ENCODE results near the gene CAB39.

CAB39 gene

DNA sequence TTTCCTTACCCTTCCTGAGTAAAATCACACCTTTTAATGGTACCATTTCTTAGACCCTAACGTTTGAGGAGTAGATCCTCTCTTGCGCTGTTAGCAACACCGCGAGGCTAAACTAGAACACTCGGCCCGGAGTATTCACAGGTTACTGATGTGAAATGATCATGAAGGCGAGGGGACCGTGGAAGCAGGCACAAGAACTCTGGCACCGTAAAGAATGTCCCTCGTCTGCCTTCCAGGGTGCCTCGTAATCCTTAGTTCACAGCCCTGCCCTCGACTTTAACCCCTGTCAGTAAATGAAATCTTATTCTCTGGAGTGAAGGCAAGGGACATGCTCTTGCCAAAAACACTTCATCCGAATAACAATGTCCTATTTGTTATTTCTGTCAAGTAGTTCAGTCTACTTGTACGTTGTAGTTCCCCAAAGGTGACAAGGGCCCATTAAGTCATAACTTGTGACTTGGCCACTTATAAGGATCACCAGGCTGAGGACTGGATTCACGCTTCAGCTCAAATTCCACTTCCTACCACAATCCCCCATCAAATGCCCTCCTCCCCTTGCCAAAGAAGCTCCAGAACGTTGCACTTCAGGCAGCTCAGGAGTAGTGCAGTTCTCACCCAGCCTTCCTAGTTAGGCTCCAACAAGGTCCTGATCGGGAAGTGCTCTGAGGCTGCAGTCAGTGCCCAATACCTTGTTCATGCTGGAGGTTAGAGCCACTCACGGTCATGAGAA is 108.8 kb downstream of the CAB39 start:
- no peak for DNase-seq (ENCODE audit: low spot score)

DNA sequence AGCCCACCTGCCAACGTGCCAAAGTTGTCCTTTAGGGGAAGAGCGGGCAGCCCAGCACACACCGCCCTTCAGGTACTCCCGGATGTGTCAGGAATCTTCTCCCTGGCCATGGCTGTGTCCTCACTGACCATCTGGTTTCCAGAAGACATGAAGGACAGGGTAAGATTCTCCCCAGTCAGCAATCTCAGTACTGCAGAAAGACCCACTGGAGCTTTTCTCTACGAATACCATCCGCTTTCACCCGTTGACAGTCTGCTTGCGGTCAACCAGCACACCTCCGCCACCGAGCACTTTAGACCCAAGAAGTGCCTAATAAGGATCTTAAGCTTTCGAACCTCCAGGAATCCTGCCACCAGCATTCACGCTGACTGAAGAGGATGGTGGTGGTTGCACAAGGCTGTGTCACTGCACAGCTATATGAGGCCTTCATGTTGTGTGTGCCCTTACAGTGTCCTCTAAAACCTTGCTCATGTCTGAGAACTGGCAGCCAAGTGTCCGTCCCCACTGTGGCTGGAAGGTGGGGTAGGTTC is 109.4 kb downstream of the CAB39 start:
- no peak for DNase-seq (ENCODE audit: low spot score)

DNA sequence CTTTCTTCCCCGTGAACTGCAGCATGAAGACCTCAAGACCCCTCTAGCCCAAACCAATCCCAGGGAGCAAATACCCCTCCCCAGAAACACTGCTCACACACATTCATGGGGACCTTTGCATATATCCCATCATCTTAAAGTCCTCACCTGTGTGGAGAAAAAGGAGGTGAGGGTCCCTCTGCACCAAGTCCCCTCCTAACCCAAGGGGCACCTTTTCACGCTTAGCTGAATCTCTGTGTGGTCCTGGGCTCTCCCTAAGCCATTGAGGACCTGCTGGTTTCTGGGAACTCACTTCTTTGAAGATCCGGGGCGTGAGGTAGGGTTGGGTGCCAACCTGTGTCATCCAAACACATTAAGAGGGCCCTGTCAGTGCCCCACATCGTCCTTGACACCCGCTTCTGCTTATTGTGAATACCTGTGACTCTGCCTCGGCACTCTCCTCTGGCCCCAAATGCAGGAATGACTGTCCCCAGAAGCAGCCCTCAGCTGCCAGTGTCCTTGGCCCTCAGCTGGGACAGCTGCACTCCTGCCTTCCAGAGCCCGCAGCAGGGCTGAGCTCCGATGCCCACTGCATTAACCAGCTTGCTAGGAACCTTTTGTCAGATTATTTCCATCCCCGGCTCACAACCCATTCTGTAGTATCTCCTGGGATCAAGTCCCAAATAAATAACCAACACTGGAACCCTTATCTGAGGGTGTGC is 110.8 kb downstream of the CAB39 start:
- no peak for DNase-seq (ENCODE audit: low spot score)

DNA sequence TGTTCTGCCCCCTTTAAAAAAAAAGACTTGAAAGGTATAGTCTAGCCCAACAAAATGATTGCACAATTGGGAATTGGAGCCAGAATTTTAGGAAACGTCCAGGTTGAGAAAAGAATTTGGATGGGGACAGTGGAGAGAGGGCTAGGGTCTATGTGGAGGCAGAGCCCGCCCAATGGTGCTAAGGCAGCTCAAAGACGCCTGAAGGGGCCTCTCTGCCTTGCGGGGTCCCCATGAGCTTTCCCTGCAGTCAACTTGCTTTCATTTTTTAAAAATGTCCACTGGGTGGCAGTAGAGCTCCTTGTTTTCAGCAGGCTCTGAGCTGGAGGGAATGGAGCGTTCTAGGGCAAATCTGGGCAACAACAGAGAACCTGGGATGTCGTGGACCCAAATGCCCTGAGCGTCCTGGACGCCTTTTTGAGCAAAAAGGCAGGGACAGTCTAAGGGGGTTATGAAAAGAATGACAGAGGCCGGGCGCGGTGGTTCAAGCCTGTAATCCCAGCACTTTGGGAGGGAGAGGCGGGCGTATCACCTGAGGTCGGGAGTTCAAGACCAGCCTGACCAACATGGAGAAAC is 111.8 kb downstream of the CAB39 start:
- DNase-seq (ENCODE audit: low spot score): peak; percentile 76

DNA sequence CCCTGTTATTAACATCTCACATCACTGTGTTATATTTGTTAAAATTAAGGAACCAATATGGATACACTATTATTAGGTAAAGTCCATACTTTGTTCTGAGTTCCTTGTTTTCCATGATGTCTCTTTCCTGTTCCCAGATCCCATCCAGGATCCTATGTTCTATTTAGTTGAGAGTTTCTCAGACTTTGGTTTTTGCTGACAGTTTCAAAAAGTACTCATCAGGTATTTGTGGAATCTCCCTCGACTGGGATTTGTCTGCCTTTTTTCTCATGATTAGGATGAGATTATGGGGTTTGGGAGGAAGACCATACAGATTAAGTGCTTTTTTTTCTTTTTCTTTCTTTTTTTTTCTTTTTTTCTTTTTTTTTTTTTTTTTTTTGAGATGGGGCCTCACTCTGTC is 112.7 kb downstream of the CAB39 start:
- no peak for DNase-seq (ENCODE audit: low spot score)

DNA sequence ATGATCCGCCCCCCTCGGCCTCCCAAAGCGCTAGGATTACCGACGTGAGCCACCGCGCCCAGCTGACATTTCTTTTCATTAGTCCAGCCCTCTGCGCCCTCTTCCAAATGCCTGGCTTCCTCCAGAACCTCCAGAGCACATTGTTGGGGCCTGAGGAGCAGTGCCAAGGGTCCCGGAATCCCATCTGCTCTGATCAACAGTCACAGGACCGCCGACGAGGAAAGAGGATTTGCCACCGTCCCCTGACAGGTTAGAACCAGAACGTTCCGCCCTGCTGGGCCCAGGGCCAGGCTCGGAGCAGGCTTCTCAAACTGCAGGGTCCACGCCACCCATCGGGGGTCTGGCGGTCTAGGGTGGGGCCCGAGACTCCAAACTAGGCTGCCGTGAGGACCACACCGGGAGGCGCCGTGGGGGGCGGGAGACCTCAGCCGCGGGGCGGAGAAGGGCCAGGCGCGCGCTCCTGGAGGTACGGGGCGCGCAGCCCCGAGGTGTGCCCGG is 115.2 kb downstream of the CAB39 start:
- no peak for DNase-seq (ENCODE audit: low spot score)

DNA sequence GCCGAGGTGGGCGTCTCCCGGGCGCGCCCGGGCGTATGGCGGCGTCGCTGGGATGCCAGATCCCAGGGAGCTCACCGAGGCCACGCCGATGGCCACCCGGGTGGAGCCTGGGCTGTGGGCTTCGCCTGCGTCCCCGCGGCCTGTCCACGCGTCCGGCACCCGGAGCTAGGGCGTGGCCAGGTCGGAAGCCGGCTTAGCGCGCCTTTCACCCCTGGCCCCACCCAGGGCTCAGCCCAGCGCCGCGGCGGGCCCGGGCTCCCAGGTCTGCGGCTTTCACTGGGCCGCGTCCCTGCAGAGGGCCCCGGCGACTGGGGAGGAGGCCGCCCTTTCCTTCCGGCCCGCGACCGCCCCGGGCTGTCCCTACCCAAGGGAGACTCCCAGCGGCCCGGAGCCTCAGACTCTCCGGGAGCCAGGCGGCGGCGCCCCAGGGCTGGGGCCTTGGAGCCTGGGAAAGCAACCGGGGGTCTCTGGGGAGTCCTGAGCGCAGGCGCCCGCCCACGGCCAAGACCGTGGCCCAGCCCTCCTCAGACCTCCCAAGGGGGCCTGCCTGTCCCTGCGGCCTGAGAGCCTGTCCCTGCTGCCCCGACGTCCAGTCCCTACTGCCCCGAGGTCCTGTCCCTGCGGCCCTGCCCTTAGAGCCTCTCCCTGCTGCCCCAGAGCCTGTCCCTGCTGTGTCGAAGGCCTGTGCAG is 115.8 kb downstream of the CAB39 start:
- DNase-seq (ENCODE audit: low spot score): no peak

DNA sequence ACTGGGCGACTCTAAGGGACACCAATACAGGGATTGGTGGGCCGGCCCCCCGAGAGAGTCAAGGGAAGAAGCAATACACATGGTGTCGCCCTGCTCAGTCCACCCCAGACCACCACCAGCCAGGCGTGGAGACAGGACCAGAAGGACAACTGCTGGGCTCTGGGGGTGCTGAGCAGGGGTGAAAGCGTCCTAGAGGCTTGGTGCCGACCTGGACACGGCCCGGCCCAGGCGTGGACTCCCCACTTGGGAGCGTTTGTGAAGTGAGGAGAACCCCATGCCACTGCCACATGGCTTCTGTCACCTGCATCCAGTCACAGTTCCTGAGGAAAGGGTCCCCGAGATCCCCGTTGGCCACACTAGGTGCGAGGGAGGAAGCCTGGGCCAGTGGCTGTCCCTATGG is 116.7 kb downstream of the CAB39 start:
- no peak for DNase-seq (ENCODE audit: low spot score)

DNA sequence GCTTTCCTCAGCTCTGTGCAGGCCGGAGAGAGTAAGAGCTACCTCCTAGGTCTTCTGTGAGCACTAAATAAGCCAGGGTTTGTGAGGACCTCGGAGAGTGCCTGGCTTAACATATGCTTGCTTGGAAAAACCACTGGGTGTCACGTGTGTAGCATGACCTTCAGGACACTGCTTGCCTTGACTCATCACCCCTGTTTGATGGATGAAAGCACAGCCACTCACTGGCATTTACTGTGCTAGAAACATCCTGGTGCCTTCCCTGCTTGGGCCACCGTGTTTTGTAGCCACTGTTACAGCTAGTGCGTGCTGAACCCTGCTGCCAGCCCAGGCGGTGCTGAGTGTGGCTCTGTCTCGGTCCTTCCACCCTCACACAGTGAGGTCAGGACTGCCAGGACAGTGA is 117.3 kb downstream of the CAB39 start:
- DNase-seq (ENCODE audit: low spot score): no peak

DNA sequence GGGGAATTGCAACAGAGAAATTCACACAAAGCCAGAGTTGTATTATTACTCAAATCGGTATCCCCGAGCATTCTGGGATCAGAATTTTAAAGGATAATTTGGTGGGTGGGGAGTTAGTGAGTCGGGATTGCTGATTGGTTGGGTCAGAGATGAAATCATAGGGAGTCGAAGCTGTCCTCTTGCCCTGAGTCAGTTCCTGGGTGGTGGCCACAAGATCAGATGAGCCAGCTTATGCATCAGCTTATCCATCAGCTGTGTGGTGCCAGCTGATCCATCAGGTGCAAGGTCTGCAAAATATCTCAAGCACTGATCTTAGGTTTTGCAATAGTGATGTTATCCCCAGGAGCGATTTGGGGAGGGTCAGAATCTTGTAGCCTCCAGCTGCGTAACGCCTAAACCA is 117.8 kb downstream of the CAB39 start:
- no peak for DNase-seq (ENCODE audit: low spot score)

DNA sequence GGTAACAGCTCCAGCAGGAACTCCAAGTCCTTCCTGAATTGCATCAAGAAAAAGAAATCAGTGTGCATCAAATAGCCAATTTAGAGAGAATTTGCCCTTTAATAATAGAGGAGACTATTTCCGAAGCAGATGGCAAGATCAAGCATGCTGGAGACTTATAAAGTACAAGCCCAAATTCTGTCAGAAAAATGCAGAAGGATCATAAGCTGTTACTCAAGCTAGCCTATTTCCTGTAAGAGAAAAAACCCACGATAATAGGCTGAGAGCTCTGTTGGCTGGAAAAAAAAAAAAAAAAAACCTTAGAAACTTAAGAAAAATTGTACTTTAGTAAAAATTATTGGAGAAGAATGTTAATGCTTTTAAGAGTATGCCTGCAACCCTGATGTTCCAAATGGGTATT is 127.7 kb downstream of the CAB39 start:
- no peak for DNase-seq (ENCODE audit: low spot score)

DNA sequence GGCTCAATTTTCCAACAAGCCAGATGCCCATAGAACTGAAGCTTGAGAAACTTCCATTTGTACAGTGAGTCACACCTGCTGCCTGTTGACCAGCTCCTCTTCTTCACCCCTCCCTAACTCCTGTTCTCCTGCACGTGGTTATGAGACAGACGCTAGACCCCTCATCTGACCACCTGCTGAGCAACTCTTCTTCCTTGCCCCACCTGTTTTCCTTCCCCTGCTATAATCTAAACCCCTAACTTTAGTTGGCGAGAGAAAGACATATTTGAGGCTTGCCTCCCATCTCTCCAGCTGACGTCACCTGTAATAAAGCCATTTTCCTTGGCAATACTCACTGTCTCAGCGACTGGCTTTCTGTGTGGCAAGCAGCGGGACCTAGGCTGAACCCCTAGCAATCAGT is 129.8 kb downstream of the CAB39 start:
- no peak for DNase-seq (ENCODE audit: low spot score)

DNA sequence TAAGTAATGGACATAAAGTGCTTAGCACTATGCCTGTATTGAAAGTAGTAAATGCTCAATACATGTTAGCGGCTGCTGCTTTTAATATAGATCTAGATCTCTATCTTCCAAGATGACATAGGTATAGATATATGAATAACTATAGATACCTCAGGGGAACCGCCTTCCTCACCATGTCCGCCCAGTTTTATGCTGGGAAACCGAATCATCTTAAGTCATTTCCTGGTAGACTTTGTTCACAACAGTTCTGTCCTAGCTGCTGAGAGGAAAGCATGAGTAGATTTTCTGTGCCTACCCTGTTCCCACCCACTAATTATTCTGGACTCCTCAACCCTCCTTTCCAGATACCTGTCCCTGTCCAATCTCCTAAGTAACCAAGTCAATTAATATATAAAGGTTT is 130.5 kb downstream of the CAB39 start:
- no peak for DNase-seq (ENCODE audit: low spot score)

DNA sequence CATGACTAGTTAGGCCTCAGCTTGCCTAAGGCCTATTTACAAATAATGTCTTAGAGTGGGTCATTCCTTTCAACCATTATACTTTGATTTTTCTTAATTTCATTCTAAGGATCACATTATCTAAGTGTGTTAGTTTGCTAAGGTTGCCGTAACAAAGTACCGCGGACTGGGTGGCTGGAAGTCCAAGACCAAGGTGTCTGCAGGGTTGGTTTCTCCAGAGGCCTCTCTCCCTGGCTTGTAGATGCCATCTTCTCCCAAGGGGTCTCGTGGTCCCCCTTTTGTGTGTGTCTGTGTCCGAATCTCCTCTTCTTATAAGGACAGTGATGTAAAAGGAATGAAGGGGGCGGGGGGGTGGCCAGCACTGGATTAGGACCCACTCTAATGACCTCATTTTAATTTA is 133.7 kb downstream of the CAB39 start:
- DNase-seq (ENCODE audit: low spot score): no peak

DNA sequence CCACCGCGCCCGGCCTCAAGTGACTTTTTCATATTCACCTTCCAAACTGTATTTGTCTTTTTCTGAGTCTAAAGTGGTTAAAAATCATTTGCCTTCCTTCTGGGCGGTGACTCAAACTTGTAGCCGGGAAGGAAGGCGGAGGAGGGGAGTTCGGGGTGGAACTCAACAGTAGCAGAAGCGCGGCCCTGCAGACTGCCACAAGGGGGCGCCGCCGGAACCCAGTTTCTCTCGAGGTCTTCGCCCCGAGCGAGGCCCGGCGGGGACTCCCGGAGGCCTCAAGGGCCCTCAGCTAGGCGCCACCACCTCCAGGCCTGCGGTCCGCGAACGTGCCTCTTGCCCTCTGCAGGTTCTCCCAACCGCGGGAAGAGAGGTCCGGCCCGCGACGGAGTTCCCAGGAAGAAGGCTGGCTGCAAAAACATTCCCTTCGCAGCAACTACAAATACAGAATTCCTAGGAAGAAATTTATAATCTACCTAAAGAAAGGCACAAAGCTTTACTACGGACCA is 135.3 kb downstream of the CAB39 start:
- DNase-seq (ENCODE audit: low spot score): peak; percentile 49

DNA sequence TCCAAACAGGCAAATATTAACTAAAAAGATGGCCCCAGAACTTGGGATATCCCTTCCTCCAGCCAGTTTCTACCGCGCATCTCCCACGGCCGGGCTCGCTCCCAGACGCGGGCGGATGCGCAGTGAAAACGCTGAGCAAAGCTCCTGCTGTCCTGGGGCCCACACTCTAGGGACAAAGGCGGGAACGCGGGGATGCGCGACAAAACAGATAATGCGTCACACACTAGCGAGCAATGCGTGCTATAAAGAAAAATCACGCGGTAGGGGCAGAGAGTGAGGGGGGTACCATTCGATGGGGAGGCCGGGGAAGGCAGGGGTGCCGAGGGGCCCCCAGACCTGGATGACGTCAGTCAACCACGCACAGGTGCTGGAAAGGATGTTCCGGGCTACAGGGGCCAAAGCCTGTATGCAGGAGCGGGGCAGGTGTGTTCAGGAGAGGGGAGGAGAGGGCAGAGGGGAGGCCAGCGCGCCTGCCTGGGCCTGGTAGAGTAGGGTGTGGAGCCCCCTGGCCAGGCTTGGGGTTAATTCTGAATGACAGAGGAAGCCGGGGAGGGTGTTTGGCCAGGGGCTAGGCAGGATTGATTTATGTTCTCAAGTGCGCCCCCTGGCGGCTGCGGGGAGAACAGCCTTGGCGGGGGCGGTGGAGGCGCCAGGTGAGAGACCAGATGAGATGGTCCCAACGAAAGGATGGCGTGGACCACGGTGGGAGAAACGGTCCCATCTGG is 137.2 kb downstream of the CAB39 start:
- peak; percentile 71 for DNase-seq (ENCODE audit: low spot score)

DNA sequence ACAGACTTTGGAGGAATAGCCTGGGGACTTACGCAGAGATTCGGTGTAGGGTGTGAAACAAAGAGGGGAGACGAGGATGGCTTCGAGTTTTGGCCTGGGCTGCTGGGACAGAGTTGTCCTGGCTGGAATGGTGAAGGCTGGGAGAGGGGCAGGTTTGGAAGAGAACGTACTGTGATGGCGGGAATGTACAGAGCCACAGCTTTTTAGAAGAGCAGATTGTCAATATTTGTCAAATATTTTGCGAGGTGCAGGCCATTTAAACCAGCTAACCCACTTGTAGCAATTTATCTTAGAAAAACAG is 137.7 kb downstream of the CAB39 start:
- DNase-seq (ENCODE audit: low spot score): no peak

DNA sequence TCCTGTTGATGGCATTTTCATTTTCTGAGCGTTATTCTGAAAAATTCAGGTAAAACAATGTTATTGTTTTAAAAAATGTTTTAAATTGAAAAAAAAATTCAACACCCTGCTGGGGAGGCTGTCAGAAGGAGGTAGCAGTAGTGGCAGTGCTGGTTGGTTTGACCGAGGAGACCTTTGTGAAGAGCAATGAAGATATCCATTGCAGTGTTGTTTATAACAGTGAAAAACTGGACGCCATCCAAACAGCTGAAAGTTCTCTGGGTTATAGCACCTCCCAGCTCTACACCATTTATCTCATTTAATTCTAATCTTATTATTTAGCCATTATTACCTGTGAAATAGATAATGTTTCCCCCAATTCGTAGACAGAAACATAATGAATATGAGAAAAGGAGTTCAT is 139.5 kb downstream of the CAB39 start:
- DNase-seq (ENCODE audit: low spot score): no peak

DNA sequence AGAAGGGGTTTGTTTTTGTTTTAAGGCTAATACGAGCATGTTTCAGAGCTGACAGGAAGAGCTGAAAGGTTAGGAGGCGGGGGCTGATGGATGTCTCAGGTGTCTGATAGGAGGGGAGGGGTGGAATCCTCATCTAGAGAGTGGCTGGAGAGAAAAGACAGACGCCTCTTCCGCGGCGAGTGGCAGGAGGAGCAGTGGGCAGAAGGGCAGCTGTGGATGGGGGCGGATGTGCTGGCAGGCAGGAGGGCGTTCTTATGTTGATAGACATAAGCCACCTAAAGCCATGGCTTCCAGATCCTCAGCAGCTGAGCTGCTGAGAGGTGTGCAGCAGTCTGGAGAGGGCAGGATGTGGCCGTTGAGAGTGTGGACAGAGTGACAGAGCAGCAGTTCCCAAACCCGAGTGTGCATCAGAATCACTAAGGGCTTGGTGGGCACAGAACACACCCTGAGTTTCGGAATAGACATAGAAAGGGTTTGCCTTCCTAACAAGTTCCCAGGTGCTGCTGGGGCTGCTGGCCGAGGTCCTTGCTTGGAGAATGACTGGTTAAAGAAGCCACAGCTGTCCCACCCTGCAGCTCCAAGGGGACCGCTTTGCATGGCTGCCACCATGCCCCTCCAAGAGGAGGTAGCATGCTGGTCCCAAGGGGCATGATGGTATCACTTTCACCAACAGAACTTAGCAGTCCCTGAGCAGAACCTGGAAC is 149.1 kb downstream of the CAB39 start:
- DNase-seq (ENCODE audit: low spot score): no peak

DNA sequence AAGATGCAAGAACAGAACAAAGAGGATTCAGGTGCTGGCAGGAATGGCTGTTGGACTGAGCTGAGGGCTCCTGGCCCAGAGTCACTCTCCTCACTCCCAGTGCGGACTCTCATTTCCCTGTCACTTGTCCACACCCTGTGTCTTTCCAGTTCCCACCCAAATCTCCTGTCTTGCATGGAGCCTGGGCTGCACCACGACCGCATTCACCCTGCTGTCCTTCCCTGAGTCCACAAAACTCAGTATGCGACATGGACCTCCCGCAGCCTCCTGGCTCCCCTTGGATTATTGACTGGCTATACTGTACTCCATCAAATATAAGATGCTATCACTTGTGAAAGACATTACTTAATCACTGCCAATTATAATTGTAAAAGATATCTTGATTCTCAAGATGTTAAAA is 149.7 kb downstream of the CAB39 start:
- no peak for DNase-seq (ENCODE audit: low spot score)

DNA sequence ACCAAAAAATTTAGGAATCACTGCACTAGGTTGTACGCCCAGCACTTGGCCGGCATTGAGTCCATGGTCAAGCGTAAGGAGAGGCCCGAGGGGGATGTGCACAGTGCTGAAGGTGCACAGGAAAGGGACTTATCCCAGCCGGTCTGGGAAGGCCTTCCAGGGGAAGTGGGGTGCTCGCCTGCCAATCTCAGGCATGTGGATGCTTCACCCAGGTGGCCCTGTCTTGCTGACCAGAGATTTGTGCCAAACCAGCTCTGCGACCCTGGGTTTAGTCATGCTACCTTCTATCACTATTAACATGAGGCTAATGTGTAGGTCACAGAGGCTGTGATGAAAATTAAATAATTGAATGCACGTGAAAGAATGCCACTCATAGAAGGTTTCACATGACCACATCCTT is 150.4 kb downstream of the CAB39 start:
- no peak for DNase-seq (ENCODE audit: low spot score)

Measured in hematopoietic multipotent progenitor cell treated with erythropoietin and hydrocortisone succinate and interleukin-3 and kit ligand, for 17 days (in vitro differentiated cells).